ENCODE results near the gene ADGRV1.

Gene ADGRV1

GRCh38 chr5:90861843-90862586 lies 303.4 kb downstream of the ADGRV1 start:
- no peak for TF ChIP-seq ZNF629 (tag by site-specific recombination; IDR thresholded peaks at IDR 0.05)
- TF ChIP-seq ZNF664 (tag by site-specific recombination; IDR thresholded peaks at IDR 0.05), result no peak
- TF ChIP-seq ZNF776 (tag by site-specific recombination; IDR thresholded peaks at IDR 0.05; ENCODE audit: borderline replicate concordance), result no peak
- TF ChIP-seq ZNF112 (tag by site-specific recombination; IDR thresholded peaks at IDR 0.05), result no peak
- no peak for TF ChIP-seq ZNF10 (tag by site-specific recombination; IDR thresholded peaks at IDR 0.05)
- TF ChIP-seq ZNF175 (tag by site-specific recombination; IDR thresholded peaks at IDR 0.05), result no peak
- no peak for TF ChIP-seq ZNF404 (tag by site-specific recombination; IDR thresholded peaks at IDR 0.05)
- no peak for TF ChIP-seq REST (tag by site-specific recombination; IDR thresholded peaks at IDR 0.05)
- no peak for TF ChIP-seq ZNF292 (tag by site-specific recombination; IDR thresholded peaks at IDR 0.05; ENCODE audit: borderline replicate concordance, low read depth)
- TF ChIP-seq ZNF140 (tag by site-specific recombination; IDR thresholded peaks at IDR 0.05), result no peak
- TF ChIP-seq ZNF518A (tag by site-specific recombination; conservative IDR thresholded peaks at IDR 0.05; ENCODE audit: low read depth), result no peak
- ChIA-PET POLR2A (no interaction called here), CTCF (interaction anchor here (1.3 to 2.0 kb wide), 5 partner anchors 9 to 558 kb away, joined by 4 to 9 read pairs (median 8); no protein-coding TSS in a partner anchor)
- Histone ChIP-seq H3K9me3 (ENCODE audit: control insufficient read depth, insufficient read depth, low read depth, low read length) (no peaks in the 10 kb centered on the region), H3K4me1 (ENCODE audit: control insufficient read depth, insufficient read depth, low read length) (no peaks in the 10 kb centered on the region), H3K36me3 (ENCODE audit: control insufficient read depth in 2 of 2, insufficient read depth in 1 of 2, low read length in 2 of 2) (no peaks in the 10 kb centered on the region), H3K4me3 (ENCODE audit: low read depth, low read length) (no peak overlapping the region), H3K27ac (ENCODE audit: extremely low read depth, low read depth, low read length) (no peak overlapping the region)

- TF ChIP-seq ZNF768 (tag by site-specific recombination; IDR thresholded peaks at IDR 0.05) (no peak), ZNF341 (tag by site-specific recombination; IDR thresholded peaks at IDR 0.05; ENCODE audit: low read depth) (no peak)
- H3K4me3 ChIP-seq (ENCODE audit: low read depth, low read length), result no peak overlapping the region
- H3K4me1 ChIP-seq (ENCODE audit: control insufficient read depth, insufficient read depth, low read length), result no peaks in the 10 kb centered on the region
- no peaks in the 10 kb centered on the region for H3K9me3 ChIP-seq (ENCODE audit: control insufficient read depth, insufficient read depth, low read depth, low read length)
- no peak overlapping the region for H3K27ac ChIP-seq (ENCODE audit: extremely low read depth, low read depth, low read length)
- ChIA-PET CTCF (interaction anchor here (0.6 to 4.9 kb wide), 14 partner anchors 16 to 558 kb away, joined by 3 to 50 read pairs (median 4); partner anchors contain the start of gene ARRDC3), POLR2A (no interaction called here)
- H3K36me3 ChIP-seq (ENCODE audit: control insufficient read depth in 2 of 2, insufficient read depth in 1 of 2, low read length in 2 of 2), result no peaks in the 10 kb centered on the region; a peak in 1 of 3 replicates
Observed at GRCh38 chr5:90865180-90865579, 306.6 kb downstream of the ADGRV1 start.
